ENCODE data around the gene PCNT. TPM values are rescaled to one million over a fixed set of nuclear protein-coding genes. Genes with fewer than 3 reads are reported as not detected.

Gene PCNT
- total RNA-seq, 2 experiments from 2014 or later: 85.4 to 86.1 TPM

DNA sequence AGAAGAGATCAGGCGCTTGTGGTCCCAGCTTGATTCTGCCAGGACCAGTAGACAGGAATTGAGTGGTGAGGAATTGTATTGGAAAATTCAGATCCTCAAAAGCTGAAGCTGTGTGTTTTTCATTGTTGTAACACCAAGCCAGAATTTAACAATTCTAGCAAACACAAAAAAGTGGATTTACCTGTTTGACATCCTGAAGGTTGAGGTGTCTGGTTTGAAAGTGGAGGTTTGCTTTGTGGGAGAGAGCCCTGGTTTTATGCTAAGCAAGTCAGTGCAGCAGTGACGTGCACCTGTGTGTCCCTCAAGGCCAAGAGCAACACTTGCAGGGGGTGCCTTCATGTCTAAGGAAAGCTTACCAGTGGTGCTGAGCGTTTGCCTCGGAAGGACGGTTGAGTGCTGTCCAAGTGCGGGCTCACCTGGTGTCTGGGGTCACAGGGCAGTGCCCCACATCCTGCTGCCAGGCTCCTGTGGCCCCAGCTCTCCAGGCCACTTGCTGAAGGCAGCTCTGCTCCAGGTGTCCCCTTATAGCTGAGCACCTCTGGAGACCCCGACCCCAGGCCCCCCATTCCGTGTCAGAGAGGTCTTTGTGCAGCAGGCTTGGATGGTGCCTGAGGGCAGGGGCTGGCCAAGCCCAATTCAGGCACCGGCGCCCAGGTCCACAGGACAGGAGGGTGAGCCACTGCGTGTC lies 27.7 kb downstream of the PCNT start:
- Mint-ChIP-seq H3K36me3 (peaks cover 13% of the 10 kb centered on the region), H3K27ac (no peak overlapping the region), H3K9me3 (no peaks in the 10 kb centered on the region), H3K27me3 (no peaks in the 10 kb centered on the region), H3K4me3 (no peak overlapping the region), H3K4me1 (peaks cover 6% of the 10 kb centered on the region)
- POLR2A ChIA-PET: no interaction called here
- ATAC-seq (ENCODE audit: low read depth) (no peak), DNase-seq (no peak)

DNA sequence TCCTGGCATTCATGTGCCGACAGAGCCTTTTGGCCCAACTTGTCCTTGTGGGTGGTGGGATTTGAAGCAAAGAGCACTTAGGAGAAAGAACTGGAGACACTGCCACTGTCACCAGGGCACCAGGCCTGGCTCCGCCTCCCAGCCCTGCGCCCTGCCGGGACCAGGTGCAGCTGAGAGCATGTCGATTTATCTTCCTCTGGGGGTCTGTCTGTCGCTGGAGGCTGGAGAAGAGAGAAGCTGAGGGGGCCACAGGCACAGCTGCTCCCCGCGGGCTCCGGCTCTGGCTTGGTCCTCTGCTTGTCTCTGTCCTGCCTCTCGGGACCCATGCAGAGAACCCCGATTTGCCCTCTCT lies 28.2 kb downstream of the PCNT start:
- Mint-ChIP-seq H3K4me1 (peaks cover 6% of the 10 kb centered on the region), H3K27me3 (no peaks in the 10 kb centered on the region), H3K27ac (no peak overlapping the region), H3K36me3 (peaks cover 16% of the 10 kb centered on the region), H3K9me3 (no peaks in the 10 kb centered on the region), H3K4me3 (no peak overlapping the region)
- DNase-seq (no peak), ATAC-seq (ENCODE audit: low read depth) (no peak)
- POLR2A ChIA-PET: no interaction called here

DNA sequence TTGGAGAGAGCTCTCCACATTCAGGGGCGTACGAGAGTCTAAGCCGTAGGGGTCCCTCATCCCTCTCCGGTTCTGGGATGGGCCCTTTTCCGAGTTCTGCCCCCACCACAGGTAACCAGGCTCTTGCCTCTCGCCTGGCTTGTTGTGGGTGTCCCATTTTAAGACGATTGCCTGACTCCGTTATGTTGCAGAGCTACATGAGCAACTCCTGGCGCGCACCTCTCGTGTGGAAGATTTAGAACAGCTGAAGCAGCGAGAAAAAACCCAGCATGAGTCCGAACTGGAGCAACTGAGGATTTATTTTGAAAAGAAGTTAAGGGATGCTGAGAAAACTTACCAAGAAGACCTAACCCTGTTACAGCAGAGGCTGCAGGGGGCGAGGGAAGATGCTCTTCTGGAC lies 29.0 kb downstream of the PCNT start:
- H3K27ac Mint-ChIP-seq: no peak overlapping the region
- H3K4me1 Mint-ChIP-seq: peaks cover 6% of the 10 kb centered on the region
- no peaks in the 10 kb centered on the region for H3K9me3 Mint-ChIP-seq
- H3K27me3 Mint-ChIP-seq: no peaks in the 10 kb centered on the region
- no peak overlapping the region for H3K4me3 Mint-ChIP-seq
- DNase-seq (no peak), ATAC-seq (ENCODE audit: low read depth) (no peak)
- POLR2A ChIA-PET: no interaction called here
- peaks cover 17% of the 10 kb centered on the region for H3K36me3 Mint-ChIP-seq

DNA sequence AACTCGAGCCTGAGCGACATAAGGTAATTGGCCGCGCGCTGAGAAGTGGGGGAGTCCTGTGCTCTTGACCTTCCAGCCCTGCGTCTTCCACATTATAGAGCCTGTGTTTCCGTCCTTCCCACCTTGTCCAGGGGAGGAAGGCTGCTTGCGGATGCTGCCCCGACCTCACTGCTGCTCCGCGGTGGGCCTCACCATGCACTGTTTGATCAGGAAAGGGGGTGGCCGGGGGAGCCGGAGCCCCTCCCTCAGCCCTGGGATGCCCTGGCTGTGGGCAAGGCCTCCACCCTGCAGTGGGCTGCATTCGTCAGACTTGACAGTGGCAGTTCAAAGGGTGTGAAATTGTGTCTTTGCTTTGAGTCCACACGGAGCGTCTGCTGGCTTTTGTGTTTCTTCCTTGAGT lies 30.1 kb downstream of the PCNT start:
- H3K4me3 Mint-ChIP-seq: no peak overlapping the region
- ATAC-seq (ENCODE audit: low read depth) (no peak), DNase-seq (no peak)
- H3K9me3 Mint-ChIP-seq: no peaks in the 10 kb centered on the region
- no peak overlapping the region for H3K27ac Mint-ChIP-seq
- peaks cover 20% of the 10 kb centered on the region for H3K36me3 Mint-ChIP-seq
- H3K27me3 Mint-ChIP-seq: no peaks in the 10 kb centered on the region
- POLR2A ChIA-PET: no interaction called here
- peaks cover 6% of the 10 kb centered on the region for H3K4me1 Mint-ChIP-seq

DNA sequence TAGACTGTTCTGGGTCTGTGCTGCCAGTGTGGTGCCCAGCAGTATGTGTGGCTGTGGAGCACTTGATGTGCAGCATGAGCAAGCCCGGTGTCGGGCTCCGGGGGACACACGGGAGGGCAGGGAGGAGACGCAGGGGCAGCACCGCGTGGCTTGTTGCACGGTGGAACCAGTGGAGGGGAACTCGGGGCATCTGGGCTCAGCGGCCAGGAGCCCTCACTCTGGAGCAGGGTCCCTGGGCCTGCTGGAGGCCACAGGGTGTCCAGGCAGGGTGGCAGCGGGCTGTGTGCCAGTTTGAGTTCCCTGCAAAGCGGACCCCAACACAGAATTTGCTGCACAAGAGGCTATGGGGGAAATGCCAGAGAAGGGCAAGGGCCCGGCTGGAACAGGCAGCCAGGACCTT lies 30.6 kb downstream of the PCNT start:
- peak overlapping the region; percentile 60 for H3K27ac Mint-ChIP-seq
- no peaks in the 10 kb centered on the region for H3K27me3 Mint-ChIP-seq
- no peak for ATAC-seq (ENCODE audit: low read depth)
- peaks cover 6% of the 10 kb centered on the region for H3K4me1 Mint-ChIP-seq
- H3K9me3 Mint-ChIP-seq: no peaks in the 10 kb centered on the region
- H3K4me3 Mint-ChIP-seq: no peak overlapping the region
- H3K36me3 Mint-ChIP-seq: peaks cover 18% of the 10 kb centered on the region
- POLR2A ChIA-PET: no interaction called here
- DNase-seq: no peak

DNA sequence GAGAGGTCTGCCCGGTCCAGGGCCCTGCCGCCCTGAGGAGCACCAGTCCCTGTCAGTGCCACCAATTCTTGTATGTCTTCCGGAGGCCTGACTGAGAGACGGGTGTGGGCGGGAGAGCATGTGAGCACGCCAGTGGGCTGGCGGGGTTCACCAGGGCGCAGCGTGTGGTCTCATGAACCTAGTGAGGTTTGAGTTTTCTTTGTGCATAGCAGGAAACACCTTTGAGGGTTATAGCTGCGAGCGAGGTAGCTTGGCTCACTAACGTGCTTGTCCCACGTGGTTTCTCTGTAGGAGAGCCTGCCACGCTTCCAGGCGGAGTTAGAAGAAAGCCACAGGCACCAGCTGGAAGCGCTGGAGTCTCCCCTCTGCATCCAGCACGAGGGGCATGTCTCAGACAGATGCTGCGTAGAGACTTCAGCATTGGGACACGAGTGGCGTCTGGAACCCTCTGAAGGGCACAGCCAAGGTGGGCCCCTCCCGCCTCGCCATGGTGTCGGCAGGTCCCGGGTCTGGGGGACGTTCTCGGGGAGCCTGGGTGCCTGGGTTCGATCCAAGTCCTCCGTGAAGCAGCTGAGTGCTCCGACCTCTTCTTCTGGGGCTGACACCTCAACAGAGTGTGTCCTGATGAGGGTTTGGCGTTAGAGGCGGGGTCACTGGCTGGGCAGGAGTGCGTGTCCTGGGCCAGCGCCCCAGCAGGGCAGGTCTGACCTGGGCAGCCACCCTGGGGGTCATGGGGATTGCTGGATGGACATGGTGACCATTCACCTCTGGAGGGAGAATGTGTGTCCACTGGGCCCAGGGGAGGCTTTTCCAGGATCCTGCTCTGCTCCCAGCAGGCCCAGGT lies 31.4 kb downstream of the PCNT start:
- peak overlapping the region; percentile 60 for H3K27ac Mint-ChIP-seq
- peaks cover 14% of the 10 kb centered on the region for H3K36me3 Mint-ChIP-seq
- H3K4me3 Mint-ChIP-seq: peak overlapping the region; percentile 39
- no peaks in the 10 kb centered on the region for H3K9me3 Mint-ChIP-seq
- peaks cover 6% of the 10 kb centered on the region for H3K4me1 Mint-ChIP-seq
- ATAC-seq (ENCODE audit: low read depth) (peak; percentile 80), DNase-seq (peak; percentile 41)
- H3K27me3 Mint-ChIP-seq: no peaks in the 10 kb centered on the region
- POLR2A ChIA-PET: no interaction called here

DNA sequence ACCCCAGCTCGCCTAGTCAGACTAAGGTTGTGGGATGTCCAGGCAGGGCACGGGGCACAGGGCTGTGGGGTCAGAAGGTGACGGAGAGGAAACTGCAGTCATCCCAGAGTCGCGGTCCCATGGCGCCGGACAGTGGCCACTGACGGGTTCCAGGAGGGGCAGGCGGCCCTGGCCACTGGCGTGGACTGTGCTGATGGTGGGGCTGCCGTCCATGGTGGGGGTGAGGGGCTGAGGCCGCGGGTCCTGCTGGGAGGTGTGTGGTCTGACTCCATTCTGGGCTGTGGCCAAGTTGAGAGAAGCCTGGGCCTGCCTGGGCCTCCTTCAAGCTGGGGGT lies 32.0 kb downstream of the PCNT start:
- Mint-ChIP-seq H3K27me3 (no peaks in the 10 kb centered on the region), H3K9me3 (no peaks in the 10 kb centered on the region), H3K36me3 (peaks cover 17% of the 10 kb centered on the region), H3K4me1 (peaks cover 6% of the 10 kb centered on the region), H3K27ac (no peak overlapping the region), H3K4me3 (no peak overlapping the region)
- ATAC-seq (ENCODE audit: low read depth) (no peak), DNase-seq (no peak)
- POLR2A ChIA-PET: no interaction called here

DNA sequence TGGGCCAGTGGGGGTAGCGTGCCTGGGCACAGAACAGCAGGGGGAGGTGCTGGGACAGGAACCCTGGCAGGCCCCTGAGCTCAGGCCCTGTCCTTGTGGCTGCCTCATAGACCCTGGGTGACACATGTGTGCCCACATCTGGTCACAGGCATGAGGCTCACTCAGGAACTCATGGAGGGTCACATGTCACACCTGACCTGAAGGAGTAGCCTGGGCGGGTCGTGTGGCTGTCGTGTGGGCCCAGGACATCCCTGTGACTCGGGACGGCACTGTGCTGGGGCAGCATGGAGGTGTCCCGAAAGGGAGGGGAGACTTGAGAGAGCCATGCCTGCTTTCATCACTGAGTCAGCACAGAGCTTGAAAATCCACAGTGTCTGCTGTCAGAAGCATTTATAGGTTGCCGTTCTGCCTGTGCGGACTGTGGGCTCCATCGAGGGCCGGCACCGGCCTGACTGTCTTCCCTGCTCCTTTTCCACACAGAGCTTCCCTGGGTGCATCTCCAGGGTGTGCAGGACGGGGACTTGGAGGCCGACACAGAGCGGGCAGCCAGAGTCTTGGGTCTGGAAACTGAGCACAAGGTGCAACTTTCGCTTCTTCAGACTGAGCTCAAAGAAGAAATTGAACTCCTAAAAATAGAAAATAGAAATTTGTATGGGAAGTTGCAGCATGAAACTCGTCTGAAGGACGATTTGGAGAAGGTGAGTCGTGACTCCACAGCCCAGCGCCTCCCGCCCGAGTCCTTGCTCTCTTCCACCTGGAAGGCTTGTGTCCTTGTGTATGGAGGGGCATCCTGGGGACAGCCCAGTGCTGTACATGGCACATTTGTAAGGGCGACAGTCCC lies 32.8 kb downstream of the PCNT start:
- ATAC-seq (ENCODE audit: low read depth) (no peak), DNase-seq (no peak)
- Mint-ChIP-seq H3K36me3 (peaks cover 21% of the 10 kb centered on the region), H3K27ac (no peak overlapping the region), H3K27me3 (no peaks in the 10 kb centered on the region), H3K4me3 (no peak overlapping the region), H3K9me3 (no peaks in the 10 kb centered on the region), H3K4me1 (peaks cover 6% of the 10 kb centered on the region)
- POLR2A ChIA-PET: interaction anchor here (1.0 kb wide), 1 partner anchor 13 kb away, joined by 3 read pairs; no protein-coding TSS in a partner anchor

DNA sequence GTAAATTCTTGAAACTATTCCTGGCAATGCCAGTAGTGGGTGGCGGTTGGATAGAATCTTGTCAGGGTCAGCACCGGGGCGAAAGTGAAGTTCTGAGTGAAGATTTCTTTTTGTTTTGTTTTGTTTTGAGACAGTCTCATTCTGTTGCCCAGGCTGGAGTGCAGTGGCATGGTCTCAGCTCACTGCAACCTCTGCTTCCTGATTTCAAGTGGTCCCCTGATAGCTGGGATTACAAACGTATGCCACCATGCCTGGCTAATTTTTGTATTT lies 33.3 kb downstream of the PCNT start:
- Mint-ChIP-seq H3K9me3 (no peaks in the 10 kb centered on the region), H3K27me3 (no peaks in the 10 kb centered on the region), H3K27ac (no peak overlapping the region), H3K4me1 (peaks cover 6% of the 10 kb centered on the region), H3K4me3 (no peak overlapping the region), H3K36me3 (peaks cover 24% of the 10 kb centered on the region)
- no peak for DNase-seq
- no peak for ATAC-seq (ENCODE audit: low read depth)
- POLR2A ChIA-PET: interaction anchor here (1.0 kb wide), 1 partner anchor 12 kb away, joined by 3 read pairs; no protein-coding TSS in a partner anchor

DNA sequence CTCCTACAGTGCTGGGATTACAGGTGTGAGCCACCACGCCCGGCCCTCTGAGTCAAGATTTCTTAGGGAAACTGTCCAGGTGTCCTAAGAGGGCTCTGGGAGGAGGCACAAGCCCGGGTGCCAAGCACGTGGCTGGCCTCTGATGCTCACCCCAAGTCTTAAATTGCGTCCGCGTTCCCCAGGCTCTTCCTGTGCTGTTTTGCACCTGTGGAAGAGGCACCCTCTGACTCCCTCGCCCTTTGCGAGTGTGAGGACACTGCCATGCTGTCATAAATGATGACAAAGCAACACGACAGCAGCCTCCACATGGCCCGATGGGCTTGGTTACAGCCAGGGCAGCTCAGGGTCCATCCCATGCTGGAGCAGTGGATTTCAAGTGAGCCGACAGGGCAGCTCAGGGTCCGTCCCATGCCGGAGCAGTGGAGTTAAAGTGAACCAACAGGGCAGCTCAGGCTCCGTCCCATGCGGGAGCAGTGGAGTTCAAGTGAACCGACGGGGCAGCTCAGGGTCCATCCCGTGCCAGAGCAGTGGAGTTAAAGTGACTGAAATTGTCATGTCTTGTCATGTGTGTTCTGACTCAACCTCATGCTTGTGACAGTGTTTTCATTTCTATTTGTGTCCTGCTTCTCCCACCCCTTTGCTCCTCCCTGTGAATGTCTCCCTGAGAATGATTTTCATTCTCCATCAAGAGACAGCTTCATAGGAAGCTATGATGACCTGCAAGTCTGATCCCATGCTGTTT lies 33.9 kb downstream of the PCNT start:
- Mint-ChIP-seq H3K27me3 (no peaks in the 10 kb centered on the region), H3K4me1 (peaks cover 7% of the 10 kb centered on the region), H3K4me3 (no peak overlapping the region), H3K36me3 (peaks cover 24% of the 10 kb centered on the region), H3K9me3 (no peaks in the 10 kb centered on the region), H3K27ac (no peak overlapping the region)
- POLR2A ChIA-PET: no interaction called here
- ATAC-seq (ENCODE audit: low read depth): no peak
- no peak for DNase-seq

DNA sequence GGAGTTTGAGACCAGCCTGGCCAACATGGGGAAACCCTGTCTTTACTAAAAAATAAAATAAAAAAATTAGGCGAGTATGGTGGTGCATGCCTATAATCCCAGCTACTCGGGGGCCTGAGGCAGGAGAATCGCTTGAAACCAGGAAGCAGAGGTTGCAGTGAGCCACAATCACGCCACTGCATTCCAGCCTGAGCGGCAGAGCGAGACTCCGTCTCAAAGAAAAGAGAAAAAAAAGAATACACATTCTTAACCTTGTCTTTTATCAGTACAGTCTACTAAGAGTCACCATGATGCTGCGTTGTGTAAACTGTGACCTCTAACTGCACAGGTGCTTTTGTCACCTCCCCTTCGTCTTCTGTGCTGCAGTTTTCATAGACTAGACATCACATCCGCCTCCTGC lies 37.2 kb downstream of the PCNT start:
- DNase-seq: no peak
- no peak overlapping the region for H3K4me3 Mint-ChIP-seq
- no peak for ATAC-seq (ENCODE audit: low read depth)
- H3K36me3 Mint-ChIP-seq: peaks cover 33% of the 10 kb centered on the region
- POLR2A ChIA-PET: no interaction called here
- no peaks in the 10 kb centered on the region for H3K9me3 Mint-ChIP-seq
- no peak overlapping the region for H3K27ac Mint-ChIP-seq
- no peaks in the 10 kb centered on the region for H3K27me3 Mint-ChIP-seq
- peaks cover 1% of the 10 kb centered on the region for H3K4me1 Mint-ChIP-seq

DNA sequence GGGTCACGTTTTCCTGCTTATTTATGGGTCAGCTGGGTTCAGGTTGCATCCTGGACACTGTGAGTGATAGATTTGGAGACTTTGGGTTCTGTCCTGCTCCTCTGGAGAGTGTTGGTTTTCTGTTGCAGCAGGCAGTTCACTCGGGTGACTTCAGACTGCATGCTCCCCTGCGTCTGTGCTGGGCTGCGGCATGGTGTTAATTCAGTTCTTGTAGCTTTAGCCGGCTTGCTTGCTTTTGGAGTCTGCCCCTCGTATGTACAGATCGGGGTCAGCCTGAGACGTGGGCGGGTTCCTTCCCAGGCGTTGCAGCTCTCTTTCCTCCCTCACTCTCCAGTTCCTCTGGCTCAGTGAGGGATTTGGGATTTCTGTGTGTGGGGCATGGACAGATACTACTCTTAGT lies 38.0 kb downstream of the PCNT start:
- no peaks in the 10 kb centered on the region for H3K9me3 Mint-ChIP-seq
- no peak for ATAC-seq (ENCODE audit: low read depth)
- peaks cover 1% of the 10 kb centered on the region for H3K4me1 Mint-ChIP-seq
- H3K27ac Mint-ChIP-seq: no peak overlapping the region
- H3K36me3 Mint-ChIP-seq: peaks cover 38% of the 10 kb centered on the region
- DNase-seq: no peak
- POLR2A ChIA-PET: no interaction called here
- H3K27me3 Mint-ChIP-seq: no peaks in the 10 kb centered on the region
- H3K4me3 Mint-ChIP-seq: no peak overlapping the region

DNA sequence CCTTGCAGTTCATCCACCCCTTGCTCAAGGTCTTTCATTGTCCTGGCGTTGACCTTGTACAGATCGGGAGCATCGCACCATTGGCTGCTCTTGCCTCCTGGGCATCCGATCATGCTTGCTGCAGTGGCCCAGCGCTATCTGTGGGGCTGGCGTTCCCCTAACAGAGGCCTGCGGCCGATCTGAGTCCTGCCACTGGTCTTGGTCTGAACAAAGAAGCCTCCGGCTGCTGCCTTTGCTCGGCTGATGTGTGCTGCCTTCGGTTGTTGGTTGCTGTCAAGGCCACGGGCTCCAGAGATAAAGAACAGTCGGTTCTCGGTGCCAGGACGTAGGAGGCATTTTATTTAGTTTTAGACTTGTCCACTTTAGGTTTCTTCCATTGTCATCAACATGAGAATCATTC lies 39.0 kb downstream of the PCNT start:
- no peak overlapping the region for H3K27ac Mint-ChIP-seq
- ATAC-seq (ENCODE audit: low read depth): no peak
- H3K27me3 Mint-ChIP-seq: no peaks in the 10 kb centered on the region
- no peaks in the 10 kb centered on the region for H3K9me3 Mint-ChIP-seq
- no peak overlapping the region for H3K4me3 Mint-ChIP-seq
- no peak for DNase-seq
- H3K4me1 Mint-ChIP-seq: peaks cover 1% of the 10 kb centered on the region
- POLR2A ChIA-PET: no interaction called here
- peaks cover 38% of the 10 kb centered on the region for H3K36me3 Mint-ChIP-seq
